HCT116 (cell line): ENCODE measurements around the gene GADD45A. TPM values are rescaled to one million over a fixed set of nuclear protein-coding genes. Genes with fewer than 3 reads are reported as not detected.
"Not testable (repeated sequence)": the region's sequence is repeated elsewhere in the genome, so short reads cannot be mapped to it uniquely, and the experiment has no call there.

ENCODE experiments used
- ATAC-seq: fragments of 200-7000 bp; cut with Tn5 transposase; 2 replicates; pipeline ENCODE4 v1.9.1; 2020; ENCODE audit warnings: mild to moderate bottlenecking, moderate library complexity
- BruUV-seq: library from RNA; stranded (reverse); fragments of 400-500 nt; replicated peaks from 2 replicates; lab custom pipeline; 2021; lab: Mats Ljungman, UMichigan
- CTCF ChIA-PET: fragments of 300-600 bp; sonication (Branson Sonifier 250); formaldehyde crosslinking; loops from one replicate; lab custom pipeline; 2021; ENCODE audit warnings: antibody characterized with exemption; lab: Charles Lee
- POLR2A ChIA-PET: fragments of 300-600, 350-600 bp; sonication (Branson Sonifier 250); formaldehyde crosslinking; loops from one replicate; lab custom pipeline; 2021; ENCODE audit warnings: antibody characterized with exemption; lab: Charles Lee
- RAD21 ChIA-PET, 2 experiments: fragments of 300-600 bp; sonication (Branson Sonifier 250); formaldehyde crosslinking; loops; one replicate each; lab custom pipeline; 2023; ENCODE audit warnings: low total read pairs in 2 of 2; ENCODE audit not compliant: uncharacterized antibody in 2 of 2, unreplicated experiment in 2 of 2, low non-redundant PET in 1 of 2; lab: Charles Lee
- DNase-seq: peaks from one replicate; pipeline ENCODE4 v3.0.0-alpha.2; 2010; ENCODE audit warnings: low read depth, low spot score
- H2AFZ ChIP-seq: fragments of 200-600 bp; shearing (Covaris generic), sonication (generic); 2 replicates; pipeline ENCODE4 v1.6.1; 2017; ENCODE audit warnings: low read depth, mixed run types, mixed read lengths, antibody characterized with exemption, low read length; ENCODE audit not compliant: poor library complexity, severe bottlenecking
- H3K27ac ChIP-seq: 2 replicates; pipeline ENCODE4 v1.5.1; 2012; ENCODE audit warnings: low read depth, low read length
- H3K27me3 ChIP-seq: fragments of 200-600 bp; sonication (generic); 2 replicates; pipeline ENCODE4 v1.6.1; 2016; ENCODE audit warnings: mixed run types, low read length, mixed read lengths; ENCODE audit not compliant: insufficient read depth
- H3K36me3 ChIP-seq, 2 experiments: fragments of 200-500 bp in 1 of 2; fragments of 200-600 bp in 1 of 2; sonication (Bioruptor generic) in 1 of 2; sonication (generic) in 1 of 2; 2 replicates each; pipeline versions ENCODE4 v1.5.1 to v1.6.1; 2014 to 2016; ENCODE audit warnings: low read length in 2 of 2, inconsistent platforms in 1 of 2, mixed read lengths in 1 of 2, mixed run types in 1 of 2; ENCODE audit not compliant: insufficient read depth in 2 of 2, control insufficient read depth in 1 of 2
- H3K4me1 ChIP-seq, 2 experiments: fragments of 200-600 bp in 1 of 2; sonication (generic) in 1 of 2; 2 replicates each; pipeline versions ENCODE4 v1.5.1 to v1.6.1; 2012 to 2017; ENCODE audit warnings: low read length in 2 of 2, inconsistent platforms in 1 of 2, mild to moderate bottlenecking in 1 of 2, mixed read lengths in 1 of 2, mixed run types in 1 of 2, moderate library complexity in 1 of 2; ENCODE audit not compliant: insufficient read depth in 2 of 2, control insufficient read depth in 1 of 2
- H3K4me2 ChIP-seq: fragments of 200-600 bp; sonication (generic); 2 replicates; pipeline ENCODE4 v1.6.1; 2017; ENCODE audit warnings: mixed run types, low read length, mixed read lengths
- H3K4me3 ChIP-seq, 2 experiments: fragments of 200-600 bp in 1 of 2; sonication (generic) in 1 of 2; replicated peaks in 1 of 2; 2 replicates each; pipeline ENCODE4 v1.5.1; 2011 to 2016; ENCODE audit warnings: low read length in 2 of 2, control low read depth in 1 of 2, low read depth in 1 of 2, mild to moderate bottlenecking in 1 of 2, mixed read lengths in 1 of 2, mixed run types in 1 of 2
- H3K79me2 ChIP-seq: fragments of 200-600 bp; sonication (generic); 2 replicates; pipeline ENCODE4 v1.6.1; 2017; ENCODE audit warnings: mild to moderate bottlenecking, mixed run types, low read length, moderate library complexity, mixed read lengths; ENCODE audit not compliant: insufficient read depth
- H3K9ac ChIP-seq: fragments of 200-600 bp; sonication (generic); 2 replicates; pipeline ENCODE4 v1.6.1; 2016; ENCODE audit warnings: low read length, mixed read lengths
- H3K9me2 ChIP-seq: fragments of 200-600 bp; sonication (generic), shearing (Covaris generic); 2 replicates; pipeline ENCODE4 v1.6.1; 2017; ENCODE audit warnings: mixed run types, mild to moderate bottlenecking, moderate library complexity; ENCODE audit not compliant: insufficient read depth
- H3K9me3 ChIP-seq, 2 experiments: fragments of 200-500 bp in 1 of 2; fragments of 200-600 bp in 1 of 2; sonication (Bioruptor generic) in 1 of 2; sonication (generic) in 1 of 2; 2 replicates each; pipeline ENCODE4 v1.6.1; 2014 to 2017; ENCODE audit warnings: low read length in 2 of 2, mixed read lengths in 2 of 2, inconsistent platforms in 1 of 2, low read depth in 1 of 2, mild to moderate bottlenecking in 1 of 2, mixed run types in 1 of 2, moderate library complexity in 1 of 2; ENCODE audit not compliant: control insufficient read depth in 1 of 2, insufficient read depth in 1 of 2
- H4K20me1 ChIP-seq: fragments of 200-600 bp; sonication (generic), shearing (Covaris generic); 2 replicates; pipeline ENCODE4 v1.6.1; 2017; ENCODE audit warnings: mixed run types, mild to moderate bottlenecking, moderate library complexity; ENCODE audit not compliant: insufficient read depth
- SRF ChIP-seq: IDR thresholded peaks from 2 replicates; pipeline ENCODE4 v1.6.1; 2012; ENCODE audit warnings: low read depth
- YY1 ChIP-seq: IDR thresholded peaks from 2 replicates; pipeline ENCODE4 v1.6.1; 2011; ENCODE audit warnings: low read length, low read depth, moderate library complexity, mild to moderate bottlenecking; ENCODE audit not compliant: insufficient replicate concordance; ENCODE audit errors: extremely low read depth
- intact Hi-C: fragments of 100-400 bp; cut with micrococcal nuclease; formaldehyde crosslinking; loops from 2 replicates; pipeline ENCODE4 v1.10.0; 2022
- total RNA-seq: library from RNA; stranded (reverse); gene quantifications from one replicate; pipeline ENCODE4 v1.2.1, GENCODE V29; 2021; ENCODE audit not compliant: unreplicated experiment
- TF ChIP-seq, protein P1 (sequence below): IDR thresholded peaks from 2 replicates; pipeline ENCODE4 v1.6.1; 2012

GADD45A gene
- total RNA-seq, 1 experiment from 2014 or later: 105 TPM

- RAD21 ChIA-PET: no interaction called here
- DNase-seq (no peak), ATAC-seq (no peak)
- TF ChIP-seq, protein P1, sequence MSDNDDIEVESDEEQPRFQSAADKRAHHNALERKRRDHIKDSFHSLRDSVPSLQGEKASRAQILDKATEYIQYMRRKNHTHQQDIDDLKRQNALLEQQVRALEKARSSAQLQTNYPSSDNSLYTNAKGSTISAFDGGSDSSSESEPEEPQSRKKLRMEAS: no peak
- no peak for TF ChIP-seq YY1
- no peak for TF ChIP-seq SRF
- no peaks in the 10 kb centered on the region for H4K20me1 ChIP-seq
- H3K4me3 ChIP-seq: no peak overlapping the region
- H3K4me2 ChIP-seq: no peak overlapping the region
- no TSS peak for BruUV-seq
- H3K4me1 ChIP-seq: no peaks in the 10 kb centered on the region
- POLR2A ChIA-PET: no interaction called here
- no peaks in the 10 kb centered on the region for H3K9me2 ChIP-seq
- H3K27me3 ChIP-seq: no peaks in the 10 kb centered on the region
- H3K9ac ChIP-seq: no peak overlapping the region
- no peak overlapping the region for H3K27ac ChIP-seq
- CTCF ChIA-PET: no interaction called here
- H3K79me2 ChIP-seq: no peaks in the 10 kb centered on the region
- H2AFZ ChIP-seq: no peak overlapping the region
- no peaks in the 10 kb centered on the region for H3K36me3 ChIP-seq
- intact Hi-C loops: no loop called here
- no peaks in the 10 kb centered on the region for H3K9me3 ChIP-seq
Measured at GRCh38 chr1:67655581-67655980, 29.4 kb upstream of the GADD45A start.

DNA sequence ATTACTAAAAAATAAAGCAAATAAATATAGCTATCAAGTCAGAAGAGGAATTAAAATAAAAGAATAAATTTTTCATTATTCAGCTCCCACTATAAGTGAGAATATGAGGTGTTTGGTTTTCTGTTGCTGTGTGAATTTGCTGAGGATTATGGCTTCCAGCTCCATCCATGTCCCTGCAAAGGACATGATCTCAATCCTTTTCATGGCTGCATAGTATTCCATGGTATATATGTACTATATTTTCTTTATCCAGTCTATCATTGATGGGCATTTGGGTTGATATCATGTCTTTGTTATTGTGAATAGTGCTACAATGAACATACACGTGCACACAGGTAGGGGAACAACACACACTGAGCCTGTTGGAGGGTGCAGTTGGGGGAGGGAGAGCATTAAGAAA lies 27.8 kb upstream of the GADD45A start:
- H2AFZ ChIP-seq, H3K9me2 ChIP-seq, H3K4me2 ChIP-seq, H4K20me1 ChIP-seq, H3K36me3 ChIP-seq, ATAC-seq, H3K9ac ChIP-seq, DNase-seq, H3K9me3 ChIP-seq, H3K79me2 ChIP-seq, BruUV-seq, intact Hi-C loops, RAD21 ChIA-PET, H3K4me3 ChIP-seq, H3K27me3 ChIP-seq, H3K27ac ChIP-seq, H3K4me1 ChIP-seq, POLR2A ChIA-PET: not testable (repeated sequence)
- CTCF ChIA-PET: interaction anchor here (1.4 kb wide), 1 partner anchor 103 kb away, joined by 3 read pairs; no protein-coding TSS in a partner anchor
